IPS-18c (cell line): ENCODE data around the gene TBC1D1.

Experiments used
- H3K4me3 ChIP-seq: 2 replicates; pipeline ENCODE4 v1.7.0; 2013; ENCODE audit warnings: low read depth, mild to moderate bottlenecking, low read length, moderate library complexity; ENCODE audit not compliant: insufficient read depth
- H3K9me3 ChIP-seq: one replicate; pipeline ENCODE4 v1.6.1; 2013; ENCODE audit warnings: mild to moderate bottlenecking, low read length, moderate library complexity; ENCODE audit not compliant: control insufficient read depth, insufficient read depth

TBC1D1 gene

GRCh38 chr4:38084877-38085711, 194.2 kb downstream of the TBC1D1 start:
- Histone ChIP-seq H3K4me3 (no peak overlapping the region), H3K9me3 (no peaks in the 10 kb centered on the region)

- Histone ChIP-seq H3K4me3 (no peak overlapping the region), H3K9me3 (no peaks in the 10 kb centered on the region)
Observed at GRCh38 chr4:38085751-38086150, 194.9 kb downstream of the TBC1D1 start.

- Histone ChIP-seq H3K4me3 (no peak overlapping the region), H3K9me3 (no peaks in the 10 kb centered on the region)
Observed at GRCh38 chr4:38086151-38086848, 195.4 kb downstream of the TBC1D1 start.

- no peak overlapping the region for H3K4me3 ChIP-seq
- H3K9me3 ChIP-seq: no peaks in the 10 kb centered on the region
Observed at GRCh38 chr4:38086849-38087226, 196.0 kb downstream of the TBC1D1 start.

- H3K9me3 ChIP-seq: no peaks in the 10 kb centered on the region
Observed at GRCh38 chr4:38088321-38088720, 197.4 kb downstream of the TBC1D1 start.

GRCh38 chr4:38089961-38090360, 199.1 kb downstream of the TBC1D1 start:
- no peak overlapping the region for H3K4me3 ChIP-seq
- no peaks in the 10 kb centered on the region for H3K9me3 ChIP-seq

More at GRCh38 chr4:38088321-38088720, 197.4 kb downstream of the TBC1D1 start:
- H3K4me3 ChIP-seq: no peak overlapping the region

GRCh38 chr4:38090455-38091246, 199.8 kb downstream of the TBC1D1 start:
- H3K4me3 ChIP-seq: no peak overlapping the region
- H3K9me3 ChIP-seq: no peaks in the 10 kb centered on the region

- H3K9me3 ChIP-seq: no peaks in the 10 kb centered on the region
- H3K4me3 ChIP-seq: no peak overlapping the region
Observed at GRCh38 chr4:38091636-38092035, 200.8 kb downstream of the TBC1D1 start.

- H3K9me3 ChIP-seq: no peaks in the 10 kb centered on the region
- no peak overlapping the region for H3K4me3 ChIP-seq
Observed at GRCh38 chr4:38092701-38093100, 201.8 kb downstream of the TBC1D1 start.

- no peaks in the 10 kb centered on the region for H3K9me3 ChIP-seq
- H3K4me3 ChIP-seq: no peak overlapping the region
Observed at GRCh38 chr4:38094419-38094818, 203.5 kb downstream of the TBC1D1 start.

- Histone ChIP-seq H3K4me3 (no peak overlapping the region), H3K9me3 (no peaks in the 10 kb centered on the region)
Observed at GRCh38 chr4:38095691-38096090, 204.8 kb downstream of the TBC1D1 start.

GRCh38 chr4:38097818-38098217, 206.9 kb downstream of the TBC1D1 start:
- no peaks in the 10 kb centered on the region for H3K9me3 ChIP-seq
- H3K4me3 ChIP-seq: no peak overlapping the region

- Histone ChIP-seq H3K9me3 (no peaks in the 10 kb centered on the region), H3K4me3 (no peak overlapping the region)
Observed at GRCh38 chr4:38099020-38099600, 208.2 kb downstream of the TBC1D1 start.

GRCh38 chr4:38099908-38100407, 209.1 kb downstream of the TBC1D1 start:
- no peak overlapping the region for H3K4me3 ChIP-seq
- H3K9me3 ChIP-seq: no peaks in the 10 kb centered on the region

GRCh38 chr4:38100474-38101255, 209.8 kb downstream of the TBC1D1 start:
- no peak overlapping the region for H3K4me3 ChIP-seq
- no peaks in the 10 kb centered on the region for H3K9me3 ChIP-seq

- H3K9me3 ChIP-seq: no peaks in the 10 kb centered on the region
- H3K4me3 ChIP-seq: no peak overlapping the region
Observed at GRCh38 chr4:38101563-38101962, 210.7 kb downstream of the TBC1D1 start.
